Measurements from ENCODE around the gene PTPN20. TPM values are rescaled to one million over a fixed set of nuclear protein-coding genes. Genes with fewer than 3 reads are reported as not detected.

PTPN20 gene
- total RNA-seq, 1 donor from 2014 or later: not detected

GRCh38 chr10:47018026-47018735 is 107.0 kb downstream of the PTPN20 start:
- Mint-ChIP-seq H3K4me3 (ENCODE audit: unreplicated experiment) (no peak overlapping the region), H3K27ac (ENCODE audit: unreplicated experiment) (no peak overlapping the region), H3K9me3 (ENCODE audit: low read depth) (no peaks in the 10 kb centered on the region), H3K36me3 (ENCODE audit: low read depth) (no peaks in the 10 kb centered on the region), H3K4me1 (ENCODE audit: low read depth) (no peaks in the 10 kb centered on the region), H3K27me3 (ENCODE audit: low read depth) (peaks cover 2% of the 10 kb centered on the region)
- TF ChIP-seq, protein P1, sequence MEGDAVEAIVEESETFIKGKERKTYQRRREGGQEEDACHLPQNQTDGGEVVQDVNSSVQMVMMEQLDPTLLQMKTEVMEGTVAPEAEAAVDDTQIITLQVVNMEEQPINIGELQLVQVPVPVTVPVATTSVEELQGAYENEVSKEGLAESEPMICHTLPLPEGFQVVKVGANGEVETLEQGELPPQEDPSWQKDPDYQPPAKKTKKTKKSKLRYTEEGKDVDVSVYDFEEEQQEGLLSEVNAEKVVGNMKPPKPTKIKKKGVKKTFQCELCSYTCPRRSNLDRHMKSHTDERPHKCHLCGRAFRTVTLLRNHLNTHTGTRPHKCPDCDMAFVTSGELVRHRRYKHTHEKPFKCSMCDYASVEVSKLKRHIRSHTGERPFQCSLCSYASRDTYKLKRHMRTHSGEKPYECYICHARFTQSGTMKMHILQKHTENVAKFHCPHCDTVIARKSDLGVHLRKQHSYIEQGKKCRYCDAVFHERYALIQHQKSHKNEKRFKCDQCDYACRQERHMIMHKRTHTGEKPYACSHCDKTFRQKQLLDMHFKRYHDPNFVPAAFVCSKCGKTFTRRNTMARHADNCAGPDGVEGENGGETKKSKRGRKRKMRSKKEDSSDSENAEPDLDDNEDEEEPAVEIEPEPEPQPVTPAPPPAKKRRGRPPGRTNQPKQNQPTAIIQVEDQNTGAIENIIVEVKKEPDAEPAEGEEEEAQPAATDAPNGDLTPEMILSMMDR (IDR thresholded peaks at IDR 0.05): no peak
- no peak for DNase-seq (ENCODE audit: low spot score)

- Mint-ChIP-seq H3K9me3 (ENCODE audit: low read depth) (no peaks in the 10 kb centered on the region), H3K36me3 (ENCODE audit: low read depth) (no peaks in the 10 kb centered on the region), H3K27ac (ENCODE audit: unreplicated experiment) (no peak overlapping the region), H3K4me1 (ENCODE audit: low read depth) (no peaks in the 10 kb centered on the region), H3K27me3 (ENCODE audit: low read depth) (no peaks in the 10 kb centered on the region), H3K4me3 (ENCODE audit: unreplicated experiment) (no peak overlapping the region)
- TF ChIP-seq, protein P1 (IDR thresholded peaks at IDR 0.05): no peak
- DNase-seq (ENCODE audit: low spot score): no peak
Measured at GRCh38 chr10:47019155-47020145, 108.2 kb downstream of the PTPN20 start.

DNA sequence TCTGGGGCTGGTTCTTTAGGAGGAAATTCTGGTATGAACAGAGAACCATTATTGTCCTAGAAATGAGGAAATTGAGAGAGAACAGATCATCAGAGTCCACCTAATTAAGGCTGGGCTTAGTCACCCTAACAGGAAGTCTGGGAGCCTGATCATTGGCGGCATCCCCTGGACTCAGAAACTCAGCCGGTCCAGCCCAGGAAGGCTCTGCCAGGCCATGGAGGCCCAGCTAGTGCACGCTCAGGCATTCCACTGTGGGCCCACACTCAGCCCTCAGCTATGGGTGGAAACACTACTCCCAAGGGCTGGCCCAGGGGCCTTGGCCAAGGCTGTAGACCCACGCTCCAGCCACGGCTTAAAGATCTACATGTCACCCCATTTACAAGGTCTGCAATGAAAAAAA is 109.2 kb downstream of the PTPN20 start:
- TF ChIP-seq, protein P1 (IDR thresholded peaks at IDR 0.05): no peak
- no peak for DNase-seq (ENCODE audit: low spot score)

GRCh38 chr10:47021850-47022249 is 110.6 kb downstream of the PTPN20 start:
- no peaks in the 10 kb centered on the region for H3K9me3 Mint-ChIP-seq (ENCODE audit: low read depth)
- no peak overlapping the region for H3K4me3 Mint-ChIP-seq (ENCODE audit: unreplicated experiment)
- no peaks in the 10 kb centered on the region for H3K27me3 Mint-ChIP-seq (ENCODE audit: low read depth)
- TF ChIP-seq, protein P1 (IDR thresholded peaks at IDR 0.05): no peak
- no peak overlapping the region for H3K27ac Mint-ChIP-seq (ENCODE audit: unreplicated experiment)
- no peaks in the 10 kb centered on the region for H3K4me1 Mint-ChIP-seq (ENCODE audit: low read depth)
- no peak for DNase-seq (ENCODE audit: low spot score)
- H3K36me3 Mint-ChIP-seq (ENCODE audit: low read depth): no peaks in the 10 kb centered on the region

More for the DNA sequence above, 109.2 kb downstream of the PTPN20 start:
- no peaks in the 10 kb centered on the region for H3K9me3 Mint-ChIP-seq (ENCODE audit: low read depth)
- H3K27me3 Mint-ChIP-seq (ENCODE audit: low read depth): no peaks in the 10 kb centered on the region
- H3K4me1 Mint-ChIP-seq (ENCODE audit: low read depth): no peaks in the 10 kb centered on the region
- H3K27ac Mint-ChIP-seq (ENCODE audit: unreplicated experiment): no peak overlapping the region
- no peaks in the 10 kb centered on the region for H3K36me3 Mint-ChIP-seq (ENCODE audit: low read depth)
- H3K4me3 Mint-ChIP-seq (ENCODE audit: unreplicated experiment): no peak overlapping the region
